ENCODE measurements around the gene MR1. TPM values are rescaled to one million over a fixed set of nuclear protein-coding genes. Genes with fewer than 3 reads are reported as not detected.

The MR1 gene
- total and polyA plus RNA-seq, 3 donors from 2014 or later = 5.8 to 8.6 (median 7.1) TPM

- intact Hi-C loops (cut with DNase I; ENCODE audit: low total_unique reads) = loop anchor here (5.0 kb wide), 1 partner anchor 54 kb away; no protein-coding TSS in a partner anchor
Observed at GRCh38 chr1:181088079-181089016, 54.6 kb downstream of the MR1 start, which contains the start of gene IER5. TSS of gene IER5 (plus strand) at chr1:181088700. CDS start at chr1:181088903, 203 bp downstream.

GRCh38 chr1:181089017-181089675, 55.4 kb downstream of the MR1 start:
- WGBS, 2 donors = 0% methylated on average over 53 of the region's 97 CpGs; no CpG with 5 or more reads in 1 of the 2 donors
- intact Hi-C loops (cut with DNase I; ENCODE audit: low total_unique reads) = loop anchor here (5.0 kb wide), 1 partner anchor 53 kb away; no protein-coding TSS in a partner anchor
- Histone ChIP-seq H3K4me1 (peaks cover 9% of the 10 kb centered on the region), H3K4me3 (peak overlapping the region; percentile 77 to 84), H3K9me3 (no peaks in the 10 kb centered on the region), H3K36me3 (ENCODE audit: low read depth, missing control alignments) (no peaks in the 10 kb centered on the region), H3K27ac (peak overlapping the region; percentile 87 to 91), H3K27me3 (no peaks in the 10 kb centered on the region)
- TF ChIP-seq POLR2A (IDR thresholded peaks at IDR 0.05) (no peak), CTCF (IDR thresholded peaks at IDR 0.05) (no peak)
- no peak for DNase-seq

More at GRCh38 chr1:181088079-181089016, 54.6 kb downstream of the MR1 start, which contains the start of gene IER5:
- TF ChIP-seq CTCF (IDR thresholded peaks at IDR 0.05) (peak in 1 of 3 experiments; percentile 14), POLR2A (IDR thresholded peaks at IDR 0.05) (peak; percentile 98)
- peak within 1 kb of the TSS; percentile 87 to 91 for H3K27ac ChIP-seq
- WGBS, 2 donors = 2 to 3% methylated on average over 46 to 72 of the region's 76 CpGs
- H3K4me3 ChIP-seq = peak within 1 kb of the TSS; percentile 77 to 84
- H3K27me3 ChIP-seq = no peaks in the 10 kb centered on the region
- H3K36me3 ChIP-seq (ENCODE audit: low read depth, missing control alignments) = no peaks in the 10 kb centered on the region
- DNase-seq = peak; percentile 98
- no peaks in the 10 kb centered on the region for H3K9me3 ChIP-seq
- peaks cover 9% of the 10 kb centered on the region for H3K4me1 ChIP-seq

- TF ChIP-seq CTCF (IDR thresholded peaks at IDR 0.05) = no peak
- no peak for TF ChIP-seq POLR2A (IDR thresholded peaks at IDR 0.05)
- intact Hi-C loops (cut with DNase I; ENCODE audit: low total_unique reads) = loop anchor here (5.0 kb wide), 1 partner anchor 52 kb away; no protein-coding TSS in a partner anchor
- Histone ChIP-seq H3K9me3 (no peaks in the 10 kb centered on the region), H3K4me3 (peak overlapping the region; percentile 77 to 84), H3K27ac (peak overlapping the region; percentile 87 to 91), H3K27me3 (no peaks in the 10 kb centered on the region), H3K4me1 (peaks cover 9% of the 10 kb centered on the region), H3K36me3 (ENCODE audit: low read depth, missing control alignments) (no peaks in the 10 kb centered on the region)
- peak; percentile 83 for DNase-seq
- WGBS, 2 donors = 2% methylated on average over 27 to 38 of the region's 48 CpGs
Observed at GRCh38 chr1:181089676-181090544, 56.1 kb downstream of the MR1 start.

GRCh38 chr1:181090641-181091126, 56.9 kb downstream of the MR1 start:
- H3K4me1 ChIP-seq = peaks cover 17% of the 10 kb centered on the region
- intact Hi-C loops (cut with DNase I; ENCODE audit: low total_unique reads) = no loop called here

More at GRCh38 chr1:181090641-181091126, 56.9 kb downstream of the MR1 start:
- peak overlapping the region; percentile 87 to 91 for H3K27ac ChIP-seq
- 18% methylated on average over 9 of the region's 9 CpGs for WGBS, 2 donors
- no peaks in the 10 kb centered on the region for H3K9me3 ChIP-seq
- peak overlapping the region; percentile 77 to 84 for H3K4me3 ChIP-seq
- no peak for TF ChIP-seq CTCF (IDR thresholded peaks at IDR 0.05)
- TF ChIP-seq POLR2A (IDR thresholded peaks at IDR 0.05) = no peak
- no peaks in the 10 kb centered on the region for H3K27me3 ChIP-seq
- no peak for DNase-seq
- no peaks in the 10 kb centered on the region for H3K36me3 ChIP-seq (ENCODE audit: low read depth, missing control alignments)

All from testis (tissue), 3 donors.